Measurements from ENCODE around the gene GSPT1.

Gene GSPT1

DNA sequence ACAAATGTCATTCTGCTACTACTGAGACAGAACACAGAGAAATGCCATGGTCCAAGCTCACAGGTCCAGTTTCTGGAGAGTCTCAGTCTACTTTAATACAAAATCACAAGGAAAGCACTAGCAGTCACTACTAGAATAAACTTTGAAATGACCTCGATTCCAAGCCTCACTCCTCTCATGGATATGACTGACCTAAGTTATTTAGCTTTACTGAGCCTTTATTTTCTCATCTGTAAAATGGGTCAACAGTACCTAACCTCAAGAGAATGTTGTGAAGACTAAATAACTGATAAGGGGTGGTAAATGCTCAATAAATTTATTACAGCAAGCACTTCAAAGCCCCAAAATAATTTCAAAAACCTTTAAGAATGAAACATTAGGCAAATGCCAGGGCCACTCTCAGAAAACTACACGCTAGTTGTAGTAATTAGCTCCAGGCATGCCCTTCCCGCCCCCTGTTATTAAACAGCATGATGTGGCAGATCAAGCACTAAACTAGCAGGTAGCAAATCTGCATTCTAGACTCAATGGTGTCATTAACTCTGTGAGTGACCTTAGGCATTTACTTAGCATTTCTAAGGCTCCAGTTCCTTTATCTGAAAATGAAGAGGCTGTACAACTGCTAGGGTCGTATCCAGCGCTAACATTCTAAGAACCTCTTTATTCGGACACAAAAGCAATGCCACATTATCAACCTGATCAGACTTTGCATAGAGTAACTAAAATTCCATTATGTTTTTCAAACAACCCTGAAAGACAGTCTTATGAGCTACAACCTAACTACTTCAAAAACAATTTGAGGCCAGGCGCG lies 8.4 kb downstream of the GSPT1 start:
- H3K27ac ChIP-seq (ENCODE audit: low read depth, low read length): no peak overlapping the region
- no peaks in the 10 kb centered on the region for H3K27me3 ChIP-seq (ENCODE audit: control insufficient read depth in 1 of 2, insufficient read depth in 2 of 2, low read length in 2 of 2)
- H3K9me3 ChIP-seq (ENCODE audit: low read length): no peaks in the 10 kb centered on the region
- no peak overlapping the region for H3K9ac ChIP-seq (ENCODE audit: low read length)
- peaks cover 54% of the 10 kb centered on the region for H3K4me1 ChIP-seq (ENCODE audit: insufficient read depth, low read length)
- H3K36me3 ChIP-seq (ENCODE audit: insufficient read depth, low read length): no peaks in the 10 kb centered on the region
- H3K4me3 ChIP-seq (ENCODE audit: low read depth in 1 of 2, low read length in 2 of 2): no peak overlapping the region

DNA sequence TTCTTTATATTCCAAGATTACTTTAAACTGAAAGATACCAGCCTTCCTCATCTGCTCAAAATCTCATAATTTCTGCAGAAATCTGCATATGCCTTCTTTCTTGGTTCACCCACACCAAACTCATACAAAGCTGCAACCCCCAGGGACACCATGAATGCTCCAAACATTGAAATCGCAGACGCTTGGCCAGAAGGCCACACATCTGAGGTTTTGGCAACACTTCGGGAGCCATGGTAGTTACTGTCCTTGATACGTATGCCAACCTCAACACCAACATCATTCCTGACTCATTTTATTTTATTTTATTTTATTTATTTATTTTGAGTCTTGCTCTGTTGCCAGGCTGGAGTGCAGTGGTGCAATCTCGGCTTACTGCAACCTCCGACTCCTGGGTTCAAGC lies 11.8 kb downstream of the GSPT1 start:
- no peak overlapping the region for H3K27ac ChIP-seq (ENCODE audit: low read depth, low read length)
- H3K9me3 ChIP-seq (ENCODE audit: low read length): no peaks in the 10 kb centered on the region
- no peaks in the 10 kb centered on the region for H3K27me3 ChIP-seq (ENCODE audit: control insufficient read depth in 1 of 2, insufficient read depth in 2 of 2, low read length in 2 of 2)

DNA sequence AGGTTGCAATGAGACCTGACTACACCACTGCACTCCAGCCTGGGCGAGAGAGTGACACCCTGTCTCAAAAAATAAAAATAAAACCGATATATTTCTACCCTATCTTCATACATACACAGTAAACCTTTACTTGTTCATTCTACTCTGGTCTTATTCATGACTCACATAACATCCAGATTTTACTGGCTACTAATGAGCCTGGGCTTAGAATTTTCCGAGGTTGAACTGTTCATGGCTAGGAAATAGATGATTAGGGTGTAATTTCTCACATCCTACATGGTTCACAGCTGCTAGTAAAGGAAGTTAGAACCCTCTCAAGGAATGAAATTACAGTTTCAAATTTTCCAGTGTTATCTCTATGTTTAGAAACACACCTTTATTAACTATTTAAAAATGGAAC lies 14.7 kb downstream of the GSPT1 start:
- Histone ChIP-seq H3K27me3 (ENCODE audit: control insufficient read depth in 1 of 2, insufficient read depth in 2 of 2, low read length in 2 of 2) (no peaks in the 10 kb centered on the region), H3K4me1 (ENCODE audit: insufficient read depth, low read length) (peaks cover 11% of the 10 kb centered on the region), H3K9ac (ENCODE audit: low read length) (no peak overlapping the region), H3K9me3 (ENCODE audit: low read length) (no peaks in the 10 kb centered on the region), H3K27ac (ENCODE audit: low read depth, low read length) (no peak overlapping the region), H3K4me3 (ENCODE audit: low read depth in 1 of 2, low read length in 2 of 2) (no peak overlapping the region), H3K36me3 (ENCODE audit: insufficient read depth, low read length) (no peaks in the 10 kb centered on the region)

More for the DNA sequence above, 11.8 kb downstream of the GSPT1 start:
- Histone ChIP-seq H3K4me1 (ENCODE audit: insufficient read depth, low read length) (peaks cover 29% of the 10 kb centered on the region), H3K36me3 (ENCODE audit: insufficient read depth, low read length) (no peaks in the 10 kb centered on the region), H3K9ac (ENCODE audit: low read length) (no peak overlapping the region), H3K4me3 (ENCODE audit: low read depth in 1 of 2, low read length in 2 of 2) (no peak overlapping the region)

DNA sequence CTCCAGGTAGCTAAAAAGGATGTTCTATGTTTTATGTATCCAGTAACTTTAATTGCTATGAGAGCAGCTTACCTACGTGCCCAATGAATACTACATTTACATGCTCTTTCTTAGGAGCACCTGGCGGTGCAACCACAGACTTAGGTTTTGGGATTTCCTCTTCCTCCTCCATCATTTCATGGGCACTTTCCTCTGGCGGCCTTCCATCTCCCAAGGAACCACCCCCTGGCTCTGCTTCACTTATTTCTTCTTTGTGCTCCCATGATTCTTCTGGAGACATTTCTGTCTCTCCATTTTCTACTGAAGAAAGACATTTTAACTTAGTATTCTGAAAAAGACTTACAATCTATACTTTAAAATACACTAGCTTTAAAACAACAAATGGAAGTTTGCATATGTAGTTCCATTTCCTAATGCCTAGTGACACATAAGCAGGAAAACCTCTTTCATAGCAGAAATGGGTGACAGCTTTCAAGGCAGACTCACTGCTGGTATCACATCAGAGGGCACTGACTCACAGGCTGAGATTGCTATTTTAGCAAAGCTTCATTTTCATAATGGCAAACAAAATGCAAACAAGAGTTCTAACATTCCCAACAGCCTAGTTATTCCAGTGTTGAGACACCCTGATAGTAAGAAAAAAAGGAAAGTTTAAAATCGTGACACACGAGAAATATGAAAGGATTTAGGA lies 19.1 kb downstream of the GSPT1 start:
- no peak overlapping the region for H3K27ac ChIP-seq (ENCODE audit: low read depth, low read length)
- peaks cover 12% of the 10 kb centered on the region for H3K36me3 ChIP-seq (ENCODE audit: insufficient read depth, low read length)
- no peak overlapping the region for H3K9ac ChIP-seq (ENCODE audit: low read length)
- no peak overlapping the region for H3K4me3 ChIP-seq (ENCODE audit: low read depth in 1 of 2, low read length in 2 of 2)
- no peaks in the 10 kb centered on the region for H3K4me1 ChIP-seq (ENCODE audit: insufficient read depth, low read length)
- no peaks in the 10 kb centered on the region for H3K27me3 ChIP-seq (ENCODE audit: control insufficient read depth in 1 of 2, insufficient read depth in 2 of 2, low read length in 2 of 2)
- no peaks in the 10 kb centered on the region for H3K9me3 ChIP-seq (ENCODE audit: low read length)

DNA sequence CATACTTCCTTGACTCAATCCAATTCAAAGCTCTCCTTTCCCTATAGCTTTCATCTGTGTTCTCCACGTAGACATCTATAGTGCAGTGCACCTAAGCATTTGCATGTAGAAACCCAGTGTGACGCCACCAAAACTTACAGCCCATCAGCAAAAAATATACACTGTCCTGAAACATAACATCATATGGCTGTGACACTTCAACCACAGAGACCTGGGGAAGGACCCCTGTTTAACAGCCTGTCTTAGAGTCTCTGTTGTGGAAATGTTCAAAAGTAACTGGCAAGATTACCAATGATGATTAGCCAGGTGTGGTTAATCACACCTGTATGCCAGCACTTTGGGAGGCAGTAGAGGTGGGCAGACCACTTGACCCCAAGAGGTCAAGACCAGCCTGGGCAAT lies 22.2 kb downstream of the GSPT1 start:
- no peaks in the 10 kb centered on the region for H3K4me1 ChIP-seq (ENCODE audit: insufficient read depth, low read length)
- no peak overlapping the region for H3K9ac ChIP-seq (ENCODE audit: low read length)
- H3K4me3 ChIP-seq (ENCODE audit: low read depth in 1 of 2, low read length in 2 of 2): no peak overlapping the region
- H3K27me3 ChIP-seq (ENCODE audit: control insufficient read depth in 1 of 2, insufficient read depth in 2 of 2, low read length in 2 of 2): no peaks in the 10 kb centered on the region
- H3K27ac ChIP-seq (ENCODE audit: low read depth, low read length): no peak overlapping the region
- peaks cover 24% of the 10 kb centered on the region for H3K36me3 ChIP-seq (ENCODE audit: insufficient read depth, low read length)
- no peaks in the 10 kb centered on the region for H3K9me3 ChIP-seq (ENCODE audit: low read length)

DNA sequence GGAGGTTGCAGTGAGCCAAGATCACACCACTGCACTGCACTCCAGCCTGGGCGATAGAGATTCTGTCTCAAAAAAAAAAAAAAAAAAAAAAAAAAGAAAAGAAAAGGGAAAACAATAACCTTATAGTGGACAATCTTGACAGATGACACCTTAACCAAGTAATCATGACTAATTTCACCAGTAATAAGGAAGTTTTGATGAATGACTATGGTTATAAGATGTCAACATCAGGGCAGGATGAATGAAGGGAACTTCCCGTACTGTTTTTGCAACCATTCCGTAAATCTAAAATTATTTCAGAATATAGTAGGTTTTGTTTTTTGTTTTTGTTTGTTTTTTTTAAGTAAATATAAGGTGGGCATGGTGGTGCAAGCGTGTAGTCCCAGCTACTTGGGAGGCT lies 23.0 kb downstream of the GSPT1 start:
- Histone ChIP-seq H3K9ac (ENCODE audit: low read length) (no peak overlapping the region), H3K9me3 (ENCODE audit: low read length) (no peaks in the 10 kb centered on the region), H3K36me3 (ENCODE audit: insufficient read depth, low read length) (peaks cover 25% of the 10 kb centered on the region), H3K27ac (ENCODE audit: low read depth, low read length) (no peak overlapping the region), H3K4me3 (ENCODE audit: low read depth in 1 of 2, low read length in 2 of 2) (no peak overlapping the region), H3K27me3 (ENCODE audit: control insufficient read depth in 1 of 2, insufficient read depth in 2 of 2, low read length in 2 of 2) (no peaks in the 10 kb centered on the region), H3K4me1 (ENCODE audit: insufficient read depth, low read length) (no peaks in the 10 kb centered on the region)

DNA sequence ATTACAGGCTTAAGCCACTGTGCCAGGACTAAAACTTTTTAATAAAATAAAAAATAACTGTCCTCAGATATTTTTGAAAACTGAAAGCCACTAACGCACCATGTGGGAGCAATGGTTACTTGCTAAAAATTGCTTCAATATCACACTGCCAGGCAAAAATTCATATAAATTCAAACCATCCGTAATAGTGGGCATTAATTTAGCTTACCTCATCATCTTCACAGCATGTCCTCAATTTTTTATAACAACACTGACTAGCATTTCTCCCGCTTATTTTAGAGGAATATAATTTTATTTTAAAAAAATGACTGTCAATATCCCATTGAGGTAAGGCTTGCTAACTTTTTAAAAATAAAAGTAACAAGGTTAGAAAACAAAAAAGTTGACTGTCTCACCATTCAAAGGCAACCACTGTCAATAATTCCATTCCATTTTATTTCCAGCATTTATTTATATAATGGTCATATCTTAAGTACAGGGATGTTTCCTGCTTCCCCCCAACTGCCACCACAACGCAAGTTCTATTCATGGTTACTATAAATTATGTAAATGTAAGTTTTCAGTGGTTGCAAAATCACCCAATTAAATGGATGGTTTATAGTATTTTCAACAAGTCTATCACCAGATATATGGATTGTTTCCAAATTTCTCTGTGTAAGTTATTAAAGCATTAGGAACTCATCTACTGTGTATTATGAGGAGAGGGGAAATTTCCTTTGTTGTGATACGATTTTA lies 25.4 kb downstream of the GSPT1 start:
- H3K36me3 ChIP-seq (ENCODE audit: insufficient read depth, low read length): peaks cover 41% of the 10 kb centered on the region
- no peak overlapping the region for H3K27ac ChIP-seq (ENCODE audit: low read depth, low read length)
- no peaks in the 10 kb centered on the region for H3K9me3 ChIP-seq (ENCODE audit: low read length)
- H3K27me3 ChIP-seq (ENCODE audit: control insufficient read depth in 1 of 2, insufficient read depth in 2 of 2, low read length in 2 of 2): no peaks in the 10 kb centered on the region
- H3K4me3 ChIP-seq (ENCODE audit: low read depth in 1 of 2, low read length in 2 of 2): no peak overlapping the region
- H3K9ac ChIP-seq (ENCODE audit: low read length): no peak overlapping the region
- H3K4me1 ChIP-seq (ENCODE audit: insufficient read depth, low read length): no peaks in the 10 kb centered on the region

DNA sequence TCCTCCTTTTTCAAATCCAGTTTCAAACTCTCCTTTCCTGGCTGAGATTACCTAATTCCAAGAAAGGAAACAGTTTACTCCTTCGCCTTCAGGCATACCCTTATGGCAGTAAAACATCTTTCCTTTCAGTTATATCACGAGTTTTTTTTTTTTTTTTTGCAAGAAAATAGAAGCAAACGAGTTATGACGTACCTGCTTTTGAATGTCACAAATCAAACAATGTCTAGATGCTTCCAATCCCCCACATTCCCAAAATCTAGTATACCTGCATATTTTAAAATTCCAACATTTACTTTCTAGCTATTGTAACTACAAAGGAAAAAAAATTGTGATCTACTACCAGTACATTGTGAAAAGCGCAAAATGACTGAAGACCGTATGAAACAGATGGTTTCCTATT lies 28.9 kb downstream of the GSPT1 start:
- Histone ChIP-seq H3K4me3 (ENCODE audit: low read depth in 1 of 2, low read length in 2 of 2) (no peak overlapping the region), H3K27ac (ENCODE audit: low read depth, low read length) (no peak overlapping the region), H3K36me3 (ENCODE audit: insufficient read depth, low read length) (peaks cover 51% of the 10 kb centered on the region), H3K9ac (ENCODE audit: low read length) (no peak overlapping the region), H3K27me3 (ENCODE audit: control insufficient read depth in 1 of 2, insufficient read depth in 2 of 2, low read length in 2 of 2) (no peaks in the 10 kb centered on the region), H3K4me1 (ENCODE audit: insufficient read depth, low read length) (no peaks in the 10 kb centered on the region), H3K9me3 (ENCODE audit: low read length) (no peaks in the 10 kb centered on the region)

DNA sequence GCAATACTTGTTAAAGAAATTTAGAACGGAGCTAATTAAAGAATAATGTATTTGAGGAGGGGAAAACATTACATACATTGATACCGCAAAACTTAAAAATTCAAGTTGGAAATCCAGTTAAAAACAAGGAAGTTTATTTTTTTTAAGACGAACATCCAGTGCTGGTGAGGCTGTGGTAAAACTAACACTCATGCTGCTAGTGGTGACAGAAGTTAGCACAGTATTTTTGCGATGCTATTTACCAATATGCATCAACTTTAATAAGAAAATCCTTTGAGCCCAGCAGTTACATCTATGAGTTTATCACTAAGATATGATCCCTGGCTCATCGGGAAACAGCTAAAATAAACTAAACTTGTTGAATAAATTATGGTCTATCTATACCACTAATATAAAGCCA lies 31.7 kb downstream of the GSPT1 start:
- Histone ChIP-seq H3K27ac (ENCODE audit: low read depth, low read length) (no peak overlapping the region), H3K4me1 (ENCODE audit: insufficient read depth, low read length) (no peaks in the 10 kb centered on the region), H3K9ac (ENCODE audit: low read length) (no peak overlapping the region), H3K4me3 (ENCODE audit: low read depth in 1 of 2, low read length in 2 of 2) (no peak overlapping the region), H3K36me3 (ENCODE audit: insufficient read depth, low read length) (peaks cover 61% of the 10 kb centered on the region), H3K9me3 (ENCODE audit: low read length) (no peaks in the 10 kb centered on the region), H3K27me3 (ENCODE audit: control insufficient read depth in 1 of 2, insufficient read depth in 2 of 2, low read length in 2 of 2) (no peaks in the 10 kb centered on the region)

DNA sequence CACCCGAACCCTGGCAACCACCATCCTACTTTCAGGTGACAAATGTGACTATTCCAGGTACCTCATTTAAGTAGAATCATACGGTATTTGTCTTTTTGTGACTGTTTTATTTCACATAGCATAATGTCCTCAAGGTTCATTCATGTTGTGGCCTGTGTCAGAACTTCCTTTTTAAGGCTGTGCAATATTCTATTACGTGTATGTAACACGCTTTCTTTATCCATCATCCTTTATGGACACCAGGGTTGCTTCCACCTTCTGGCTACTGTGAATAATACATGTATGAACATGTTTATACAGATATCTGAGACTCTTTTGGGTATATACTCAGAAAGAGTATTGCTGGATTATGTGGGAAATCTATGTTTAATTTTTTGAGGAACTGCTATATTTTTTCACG lies 35.7 kb downstream of the GSPT1 start:
- no peak overlapping the region for H3K27ac ChIP-seq (ENCODE audit: low read depth, low read length)
- H3K4me3 ChIP-seq (ENCODE audit: low read depth in 1 of 2, low read length in 2 of 2): no peak overlapping the region
- H3K4me1 ChIP-seq (ENCODE audit: insufficient read depth, low read length): no peaks in the 10 kb centered on the region
- H3K9ac ChIP-seq (ENCODE audit: low read length): no peak overlapping the region
- no peaks in the 10 kb centered on the region for H3K27me3 ChIP-seq (ENCODE audit: control insufficient read depth in 1 of 2, insufficient read depth in 2 of 2, low read length in 2 of 2)
- no peaks in the 10 kb centered on the region for H3K9me3 ChIP-seq (ENCODE audit: low read length)
- H3K36me3 ChIP-seq (ENCODE audit: insufficient read depth, low read length): peaks cover 65% of the 10 kb centered on the region

DNA sequence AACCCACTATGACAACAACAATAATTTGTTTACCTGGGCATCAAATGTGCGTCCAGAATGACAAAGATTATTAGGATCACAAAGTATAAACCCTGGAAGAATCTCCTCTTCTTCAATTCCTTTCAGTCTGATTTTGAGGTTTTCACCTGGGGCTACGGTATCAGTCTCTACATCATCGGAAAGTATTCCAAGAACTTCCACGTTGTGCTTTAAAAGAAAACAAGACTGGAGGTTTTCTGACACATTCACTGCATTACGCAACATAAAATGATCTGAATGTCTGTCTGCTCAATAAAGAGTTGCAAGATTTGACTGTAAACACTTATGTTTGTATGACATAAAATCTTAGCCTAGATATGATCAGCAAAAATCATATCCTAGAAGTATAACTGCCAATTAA lies 38.4 kb downstream of the GSPT1 start:
- H3K9me3 ChIP-seq (ENCODE audit: low read length): no peaks in the 10 kb centered on the region
- peaks cover 56% of the 10 kb centered on the region for H3K36me3 ChIP-seq (ENCODE audit: insufficient read depth, low read length)

More for the DNA sequence above, 38.4 kb downstream of the GSPT1 start:
- H3K4me3 ChIP-seq (ENCODE audit: low read depth in 1 of 2, low read length in 2 of 2): no peak overlapping the region
- no peaks in the 10 kb centered on the region for H3K27me3 ChIP-seq (ENCODE audit: control insufficient read depth in 1 of 2, insufficient read depth in 2 of 2, low read length in 2 of 2)
- H3K9ac ChIP-seq (ENCODE audit: low read length): no peak overlapping the region
- H3K27ac ChIP-seq (ENCODE audit: low read depth, low read length): no peak overlapping the region
- H3K4me1 ChIP-seq (ENCODE audit: insufficient read depth, low read length): no peaks in the 10 kb centered on the region

All from muscle layer of colon (tissue), 2 donors.